MM.1S (cell line): ENCODE measurements around the gene RNF2.

ENCODE experiments used
- EZH2 ChIP-seq: fragments of 300-600 bp; sonication (generic); optimal IDR thresholded peaks from 2 replicates; pipeline ENCODE3; 2017; ENCODE audit warnings: low read depth, mild to moderate bottlenecking, antibody characterized with exemption, low read length, mixed read lengths
- EZH2phosphoT487 ChIP-seq: fragments of 300-600 bp; sonication (generic); IDR thresholded peaks from 2 replicates; pipeline ENCODE4 v1.6.1; 2018; ENCODE audit warnings: antibody characterized with exemption, low read length
- TF ChIP-seq, protein P1 (sequence below): fragments of 300-600 bp; sonication (generic); IDR thresholded peaks from 2 replicates; pipeline ENCODE4 v1.5.1; 2016; ENCODE audit warnings: antibody characterized with exemption, low read length, mixed read lengths

DNA sequence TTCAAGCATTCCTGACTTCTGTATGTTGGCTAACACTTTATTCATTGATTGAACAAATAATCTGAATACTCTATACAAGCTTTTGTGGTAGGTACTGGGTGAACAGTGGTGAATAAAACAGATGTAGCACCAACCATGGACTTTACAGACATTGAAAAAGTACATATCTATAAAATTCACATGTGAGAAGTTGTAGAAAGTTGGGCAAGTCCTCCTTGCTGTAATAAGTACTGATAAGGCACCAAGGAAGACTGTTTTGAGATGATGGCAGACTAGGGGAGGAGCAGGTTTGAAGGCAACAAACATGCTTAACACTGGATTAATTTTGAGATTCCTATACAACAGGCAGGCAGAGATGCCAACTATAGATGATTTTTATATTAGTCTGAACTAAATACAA is 42.4 kb downstream of the RNF2 start:
- TF ChIP-seq EZH2 (no peak), EZH2phosphoT487 (no peak)
- TF ChIP-seq, protein P1, sequence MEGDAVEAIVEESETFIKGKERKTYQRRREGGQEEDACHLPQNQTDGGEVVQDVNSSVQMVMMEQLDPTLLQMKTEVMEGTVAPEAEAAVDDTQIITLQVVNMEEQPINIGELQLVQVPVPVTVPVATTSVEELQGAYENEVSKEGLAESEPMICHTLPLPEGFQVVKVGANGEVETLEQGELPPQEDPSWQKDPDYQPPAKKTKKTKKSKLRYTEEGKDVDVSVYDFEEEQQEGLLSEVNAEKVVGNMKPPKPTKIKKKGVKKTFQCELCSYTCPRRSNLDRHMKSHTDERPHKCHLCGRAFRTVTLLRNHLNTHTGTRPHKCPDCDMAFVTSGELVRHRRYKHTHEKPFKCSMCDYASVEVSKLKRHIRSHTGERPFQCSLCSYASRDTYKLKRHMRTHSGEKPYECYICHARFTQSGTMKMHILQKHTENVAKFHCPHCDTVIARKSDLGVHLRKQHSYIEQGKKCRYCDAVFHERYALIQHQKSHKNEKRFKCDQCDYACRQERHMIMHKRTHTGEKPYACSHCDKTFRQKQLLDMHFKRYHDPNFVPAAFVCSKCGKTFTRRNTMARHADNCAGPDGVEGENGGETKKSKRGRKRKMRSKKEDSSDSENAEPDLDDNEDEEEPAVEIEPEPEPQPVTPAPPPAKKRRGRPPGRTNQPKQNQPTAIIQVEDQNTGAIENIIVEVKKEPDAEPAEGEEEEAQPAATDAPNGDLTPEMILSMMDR: no peak
